Activated naive CD8-positive, alpha-beta T cell treated with anti-CD3 and anti-CD28 coated beads, Interleukin-2, amount 50 U/mL, for 16 hours (primary cell): Measurements from ENCODE around the gene COASY.
A peak's percentile ranks its signal among the peaks of the same experiment; 100 is the strongest.
"Not testable (repeated sequence)": the region's sequence is repeated elsewhere in the genome, so short reads cannot be mapped to it uniquely, and the experiment has no call there.

ENCODE experiments used
- DNase-seq: peaks from one replicate; pipeline ENCODE4 v3.0.0-alpha.2; 2020; ENCODE audit warnings: low read depth, low spot score

COASY gene

DNA sequence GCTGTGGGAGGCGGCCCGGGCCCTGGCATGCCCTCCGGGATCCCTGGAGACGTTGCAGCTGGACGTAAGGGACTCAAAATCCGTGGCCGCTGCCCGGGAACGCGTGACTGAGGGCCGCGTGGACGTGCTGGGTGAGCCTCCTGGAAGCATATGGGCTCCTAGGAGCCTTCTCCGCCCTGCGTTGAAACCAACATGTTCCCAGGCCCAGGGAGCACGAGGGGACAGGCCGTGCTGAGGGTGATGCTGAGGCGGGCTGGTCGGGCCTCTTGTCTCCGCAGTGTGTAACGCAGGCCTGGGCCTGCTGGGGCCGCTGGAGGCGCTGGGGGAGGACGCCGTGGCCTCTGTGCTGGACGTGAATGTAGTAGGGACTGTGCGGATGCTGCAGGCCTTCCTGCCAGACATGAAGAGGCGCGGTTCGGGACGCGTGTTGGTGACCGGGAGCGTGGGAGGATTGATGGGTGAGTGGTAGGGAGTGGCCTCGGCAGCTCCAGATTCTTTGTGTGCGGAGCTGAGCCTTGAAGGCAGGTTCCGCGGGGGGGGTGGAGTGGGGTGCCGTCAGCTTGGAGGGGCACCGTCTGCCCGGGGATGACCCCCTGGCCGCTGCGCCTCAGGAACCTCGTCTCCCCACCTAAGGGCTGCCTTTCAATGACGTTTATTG is 8.7 kb upstream of the COASY start:
- no peak for DNase-seq

- no peak for DNase-seq
These were observed 8.1 kb upstream of the COASY start for GRCh38 chr17:42553866-42554249.

DNA sequence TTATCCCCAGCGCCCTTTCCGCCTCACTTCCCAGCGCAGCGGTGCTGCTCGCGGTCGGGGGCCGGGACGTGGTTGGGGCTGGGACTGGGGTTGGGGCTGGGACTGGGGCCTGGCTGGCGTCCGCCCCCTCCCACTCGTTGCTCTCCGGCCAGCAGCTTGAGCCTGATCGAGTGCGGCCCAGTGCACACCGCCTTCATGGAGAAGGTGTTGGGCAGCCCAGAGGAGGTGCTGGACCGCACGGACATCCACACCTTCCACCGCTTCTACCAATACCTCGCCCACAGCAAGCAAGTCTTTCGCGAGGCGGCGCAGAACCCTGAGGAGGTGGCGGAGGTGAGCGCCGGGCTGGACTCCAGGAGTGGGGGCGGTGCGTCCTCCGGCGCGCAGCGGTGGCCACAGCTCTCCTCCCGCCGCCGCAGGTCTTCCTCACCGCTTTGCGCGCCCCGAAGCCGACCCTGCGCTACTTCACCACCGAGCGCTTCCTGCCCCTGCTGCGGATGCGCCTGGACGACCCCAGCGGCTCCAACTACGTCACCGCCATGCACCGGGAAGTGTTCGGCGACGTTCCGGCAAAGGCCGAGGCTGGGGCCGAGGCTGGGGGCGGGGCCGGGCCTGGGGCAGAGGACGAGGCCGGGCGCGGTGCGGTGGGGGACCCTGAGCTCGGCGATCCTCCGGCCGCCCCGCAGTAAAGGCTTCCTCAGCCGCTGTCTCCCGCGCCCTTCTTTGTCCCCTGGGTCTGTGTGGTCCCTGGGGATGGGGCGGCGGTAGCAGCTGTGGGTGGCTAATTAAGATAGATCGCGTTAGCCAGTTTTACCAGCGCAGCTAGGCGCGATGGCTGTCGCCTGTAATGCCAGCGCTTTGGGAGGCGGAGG is 7.5 kb upstream of the COASY start:
- peak; percentile 48 for DNase-seq

DNA sequence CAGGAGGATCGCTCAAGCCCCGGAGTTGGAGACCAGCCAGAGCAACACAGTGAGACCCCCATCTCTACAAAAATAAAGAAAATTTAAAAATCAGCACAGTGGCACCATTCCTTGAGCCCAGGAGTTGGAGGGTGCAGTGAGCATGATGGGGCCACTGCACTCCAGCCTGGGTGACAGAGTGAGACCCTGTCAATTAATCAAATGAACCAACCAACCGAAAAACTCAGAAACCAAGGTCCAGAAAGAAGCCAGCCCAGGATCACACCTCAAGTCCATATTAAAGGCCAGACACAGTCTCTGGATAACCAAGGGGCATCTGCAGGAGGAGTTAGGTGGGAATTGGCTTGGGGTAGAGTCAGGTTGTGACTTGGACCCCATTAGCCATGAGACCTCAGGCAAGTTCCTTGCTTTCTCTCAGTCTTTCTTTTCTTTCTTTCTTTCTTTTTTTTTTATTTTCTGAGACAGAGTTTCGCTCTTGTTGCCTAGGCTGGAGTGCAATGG is 6.8 kb upstream of the COASY start:
- no peak for DNase-seq

GRCh38 chr17:42555961-42556617 is 5.9 kb upstream of the COASY start:
- DNase-seq = not testable (repeated sequence)

DNA sequence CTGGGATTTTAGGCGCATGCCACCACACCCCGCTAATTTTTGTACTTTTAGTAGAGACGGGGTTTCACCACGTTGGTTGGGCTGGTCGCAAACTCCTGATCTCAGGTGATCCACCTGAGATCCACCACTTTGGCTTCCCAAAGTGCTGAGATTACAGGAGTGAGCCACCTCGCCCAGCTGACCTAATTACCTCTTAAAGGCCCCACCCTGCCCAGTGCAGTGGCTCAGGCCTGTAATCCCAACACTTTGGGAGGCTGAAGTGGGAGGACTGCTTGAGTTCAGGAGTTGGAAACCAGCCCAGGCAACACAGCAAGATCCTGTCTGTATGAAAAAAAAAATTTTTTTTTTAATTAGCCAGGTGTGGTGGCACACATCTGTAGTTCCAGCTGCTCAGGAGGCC is 2.9 kb upstream of the COASY start:
- no peak for DNase-seq

- DNase-seq = no peak
These were observed 1.7 kb upstream of the COASY start for GRCh38 chr17:42560246-42560645.

GRCh38 chr17:42562388-42563142 is 617 bp downstream of the COASY start:
- no peak for DNase-seq

DNA sequence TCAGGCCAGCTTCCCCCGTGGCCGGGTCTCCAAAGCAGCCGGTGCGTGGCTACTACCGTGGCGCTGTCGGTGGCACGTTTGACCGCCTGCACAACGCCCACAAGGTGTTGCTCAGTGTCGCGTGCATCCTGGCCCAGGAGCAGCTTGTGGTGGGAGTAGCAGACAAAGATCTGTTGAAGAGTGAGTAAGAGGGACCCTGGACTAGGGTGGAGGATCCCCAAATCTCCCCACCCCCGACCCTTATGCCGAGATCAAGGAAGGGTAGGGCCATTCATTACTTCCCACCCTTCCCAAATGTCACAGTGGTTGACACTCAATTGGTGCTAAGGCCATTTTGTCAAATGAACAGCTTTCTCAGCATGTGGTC is 1.2 kb downstream of the COASY start:
- no peak for DNase-seq

DNA sequence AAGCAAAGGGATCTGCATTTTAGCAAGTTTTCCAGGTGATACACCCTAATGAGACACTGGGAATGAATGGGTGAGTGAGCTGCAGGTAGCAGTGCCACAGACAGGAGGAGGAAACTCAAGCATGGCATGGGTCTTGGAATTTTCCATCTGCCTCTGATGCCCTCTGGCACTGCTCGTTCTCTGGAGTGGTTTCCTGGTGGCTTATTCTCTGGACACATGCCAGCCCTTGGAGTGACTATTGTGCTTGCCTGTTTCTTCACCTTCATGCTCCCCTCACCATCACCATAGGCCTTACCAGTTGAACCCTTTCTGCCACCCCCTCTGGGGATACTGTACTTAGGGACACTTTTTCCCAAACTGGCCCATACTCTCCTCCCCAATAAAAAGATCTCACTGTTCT is 1.6 kb downstream of the COASY start:
- no peak for DNase-seq

DNA sequence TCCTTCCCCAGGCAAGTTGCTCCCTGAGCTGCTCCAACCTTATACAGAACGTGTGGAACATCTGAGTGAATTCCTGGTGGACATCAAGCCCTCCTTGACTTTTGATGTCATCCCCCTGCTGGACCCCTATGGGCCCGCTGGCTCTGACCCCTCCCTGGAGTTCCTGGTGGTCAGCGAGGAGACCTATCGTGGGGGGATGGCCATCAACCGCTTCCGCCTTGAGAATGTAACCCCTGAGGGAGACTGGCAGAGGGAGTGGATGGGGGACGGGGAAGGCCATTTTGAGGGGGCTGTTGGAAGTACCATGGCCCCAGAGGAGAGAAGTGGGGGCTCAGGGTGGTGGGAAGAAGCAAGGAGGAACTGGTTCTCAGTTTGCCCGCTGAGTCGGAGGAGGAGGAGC is 2.0 kb downstream of the COASY start:
- no peak for DNase-seq

- no peak for DNase-seq
These were observed 3.0 kb downstream of the COASY start for GRCh38 chr17:42564815-42565522.

GRCh38 chr17:42565523-42566214 is 3.7 kb downstream of the COASY start:
- DNase-seq = no peak

- no peak for DNase-seq
These were observed 4.4 kb downstream of the COASY start for GRCh38 chr17:42566215-42566882.

GRCh38 chr17:42566883-42567573 is 5.1 kb downstream of the COASY start, which contains the start of gene MLX:
TSS of gene MLX (plus strand) at chr17:42567100. CDS start at chr17:42567125, 25 bp downstream.
- DNase-seq = peak; percentile 76

- DNase-seq = no peak
These were observed 6.6 kb downstream of the COASY start for GRCh38 chr17:42568341-42569111.

DNA sequence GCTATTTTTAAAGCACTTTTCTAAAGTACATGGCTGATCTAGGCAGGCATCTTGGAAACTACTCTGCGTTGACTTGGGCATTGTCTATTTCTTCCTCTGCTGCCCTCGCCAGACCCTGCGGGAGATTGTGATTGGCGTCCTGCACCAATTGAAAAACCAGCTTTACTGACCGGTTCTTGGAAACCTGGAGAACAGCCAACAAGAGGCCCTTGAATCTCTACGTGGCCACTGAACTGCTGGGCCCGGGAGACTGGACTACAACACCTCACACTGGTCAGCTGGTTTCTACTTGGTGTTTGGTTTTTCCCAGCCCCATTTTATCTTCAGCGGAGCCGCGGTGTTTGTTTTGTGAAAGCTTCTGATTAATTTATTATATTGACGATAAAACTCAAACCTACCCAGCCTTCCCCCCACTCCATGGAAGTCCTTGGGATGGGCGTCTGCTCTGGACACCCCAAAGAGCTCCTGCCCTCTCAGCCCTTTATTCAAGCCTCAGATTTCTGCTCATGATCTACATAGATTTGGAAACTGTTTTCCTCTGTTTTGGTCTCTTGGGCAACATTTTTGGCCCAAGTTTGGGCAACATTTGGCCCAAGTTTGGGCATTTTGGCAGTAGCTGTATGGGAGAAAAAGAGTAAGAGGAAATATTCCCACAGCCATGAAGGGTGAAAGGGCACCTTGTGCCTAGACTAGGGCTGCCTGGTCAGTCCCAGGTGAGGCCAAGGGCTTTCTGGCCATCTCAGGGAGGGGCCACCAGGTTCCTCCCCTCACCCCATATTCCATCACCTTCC is 9.7 kb downstream of the COASY start:
- no peak for DNase-seq

DNA sequence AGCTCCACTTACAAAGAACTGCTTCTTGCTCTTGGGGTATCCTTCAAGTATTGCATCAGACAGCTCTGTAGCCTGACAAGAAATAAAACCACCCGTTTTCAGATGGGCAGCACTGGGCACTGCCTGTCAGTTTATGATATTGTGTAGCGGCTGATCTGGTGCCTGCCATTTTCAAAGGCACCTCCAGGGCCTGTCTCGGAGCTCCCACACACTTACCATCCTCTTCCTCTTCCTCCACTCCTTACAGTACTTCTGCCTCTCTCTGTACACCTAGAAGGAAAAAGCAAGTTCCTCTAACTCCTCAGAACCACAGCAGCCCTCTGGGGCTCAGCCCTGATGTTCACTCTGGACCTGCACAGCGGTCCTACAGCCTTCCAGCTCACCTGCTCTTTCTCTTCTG is 11.1 kb downstream of the COASY start:
- no peak for DNase-seq
